Measurements from ENCODE around the gene PLAAT3.
A peak's percentile ranks its signal among the peaks of the same experiment; 100 is the strongest.
"Not testable (repeated sequence)": the region's sequence is repeated elsewhere in the genome, so short reads cannot be mapped to it uniquely, and the experiment has no call there.

The PLAAT3 gene

GRCh38 chr11:63614136-63614671 is at the start of gene PLAAT3:
PLAAT3 (minus strand) TSS chr11:63614433; CDS start chr11:63614014, 419 bp downstream.
- peak; percentile 66 to 72 for DNase-seq

GRCh38 chr11:63663809-63664208 is 49.6 kb upstream of the PLAAT3 start:
- DNase-seq, result peak in 1 of 2 experiments; percentile 46

GRCh38 chr11:63660972-63661371 is 46.7 kb upstream of the PLAAT3 start:
- no peak for DNase-seq

DNA sequence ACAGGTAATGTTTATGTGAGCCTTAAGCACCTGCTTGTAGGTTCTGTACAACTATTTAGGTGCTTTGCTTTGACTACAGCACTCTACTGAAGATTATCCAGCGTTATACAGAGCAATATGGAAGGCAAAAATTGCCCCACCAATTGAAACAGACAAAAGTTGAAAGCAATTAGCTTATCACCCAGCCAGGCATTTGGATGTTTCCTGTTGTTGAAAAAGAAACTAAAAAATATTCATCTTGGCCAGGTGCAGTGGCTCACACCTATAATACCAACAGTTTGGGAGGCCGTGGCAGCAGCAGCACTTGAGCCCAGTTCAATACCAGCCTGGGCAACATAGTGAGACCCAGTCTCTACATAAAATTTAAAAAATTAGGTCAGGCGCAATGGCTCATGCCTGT is 38.4 kb upstream of the PLAAT3 start:
- DNase-seq, result no peak

DNA sequence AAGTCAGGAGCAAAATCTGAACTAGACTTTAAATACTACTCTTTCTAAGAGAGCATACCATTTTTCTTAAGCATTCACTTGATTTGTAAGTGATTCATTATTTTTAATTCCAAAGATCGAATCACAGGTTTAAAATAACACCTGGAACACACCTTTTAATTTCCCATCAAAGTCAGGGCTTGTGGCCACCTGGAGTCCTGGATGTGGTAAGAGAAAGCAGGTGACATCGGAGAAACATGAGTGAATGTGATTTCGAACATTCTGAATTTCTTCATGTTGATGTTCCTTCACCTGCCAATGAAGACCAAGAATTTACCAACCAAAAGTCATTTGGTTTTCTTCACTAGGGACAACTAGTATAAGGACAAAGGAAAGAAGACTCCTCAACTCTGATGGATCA is 29.0 kb upstream of the PLAAT3 start:
- DNase-seq, result no peak

DNA sequence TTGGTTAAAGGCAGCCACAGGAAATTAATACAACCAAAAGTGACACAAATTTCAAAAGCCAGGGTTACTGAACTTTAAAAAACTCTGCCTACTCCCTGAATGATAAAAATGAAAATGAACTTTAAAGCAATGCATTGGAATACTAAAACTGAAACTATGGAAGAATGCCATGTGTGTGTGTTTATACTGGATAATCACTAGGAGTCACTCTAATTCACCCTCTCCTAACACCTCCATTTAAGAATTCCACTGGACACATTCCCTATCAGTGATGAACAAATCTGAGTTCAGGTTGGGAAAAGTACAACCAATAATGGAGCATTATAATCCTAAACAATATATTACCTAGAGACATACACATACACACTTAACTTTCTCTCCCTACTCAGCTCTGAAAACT is 27.5 kb upstream of the PLAAT3 start:
- DNase-seq, result peak in 1 of 2 experiments; percentile 36

- peak in 1 of 2 experiments; percentile 20 for DNase-seq
These were observed 25.1 kb upstream of the PLAAT3 start for GRCh38 chr11:63639199-63639832.

- not testable (repeated sequence) for DNase-seq
These were observed 24.2 kb upstream of the PLAAT3 start for GRCh38 chr11:63638436-63638835.

GRCh38 chr11:63635762-63636465 is 21.7 kb upstream of the PLAAT3 start:
- peak in 1 of 2 experiments; percentile 40 for DNase-seq

GRCh38 chr11:63629426-63629825 is 15.2 kb upstream of the PLAAT3 start:
- no peak for DNase-seq

GRCh38 chr11:63623513-63624140 is 9.4 kb upstream of the PLAAT3 start:
- DNase-seq, result no peak

DNA sequence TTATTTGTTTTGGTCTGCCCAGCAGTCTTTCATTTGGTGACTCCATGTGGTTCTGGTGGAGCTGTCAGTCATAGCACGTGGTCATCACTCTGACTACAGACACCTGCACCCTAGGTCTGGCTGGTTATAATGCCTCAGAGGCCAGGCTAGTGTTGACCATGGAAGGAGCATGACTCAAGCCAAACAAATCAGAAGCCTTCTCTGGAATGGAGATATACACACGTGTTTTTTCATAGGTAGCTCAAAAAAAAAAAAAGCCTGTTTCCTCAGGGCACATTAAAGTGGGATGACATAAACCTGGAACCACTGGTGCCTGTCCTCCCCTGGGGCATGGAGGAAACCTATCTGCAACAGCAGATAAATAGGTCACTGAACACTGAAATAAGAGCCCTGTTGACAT is 8.1 kb upstream of the PLAAT3 start:
- no peak for DNase-seq

DNA sequence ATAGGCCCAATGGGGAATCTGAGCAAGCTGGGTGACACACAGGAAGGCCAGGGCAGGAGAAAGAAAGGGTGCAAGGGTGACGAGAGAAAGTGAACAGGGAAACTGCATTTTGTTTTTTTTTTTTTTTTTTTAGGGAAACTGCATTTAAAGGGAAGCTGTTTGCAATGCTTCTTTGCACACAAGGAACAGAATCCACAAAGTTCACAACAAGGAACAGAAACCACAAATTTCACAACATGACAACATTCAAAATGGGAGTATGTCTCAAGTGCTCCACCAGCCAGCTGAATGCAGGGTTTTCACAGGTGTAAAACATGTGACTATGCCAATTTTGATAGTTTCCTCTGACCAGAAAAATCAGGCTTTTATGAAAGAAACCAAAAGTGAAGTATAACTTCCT is 6.8 kb upstream of the PLAAT3 start:
- no peak for DNase-seq

DNA sequence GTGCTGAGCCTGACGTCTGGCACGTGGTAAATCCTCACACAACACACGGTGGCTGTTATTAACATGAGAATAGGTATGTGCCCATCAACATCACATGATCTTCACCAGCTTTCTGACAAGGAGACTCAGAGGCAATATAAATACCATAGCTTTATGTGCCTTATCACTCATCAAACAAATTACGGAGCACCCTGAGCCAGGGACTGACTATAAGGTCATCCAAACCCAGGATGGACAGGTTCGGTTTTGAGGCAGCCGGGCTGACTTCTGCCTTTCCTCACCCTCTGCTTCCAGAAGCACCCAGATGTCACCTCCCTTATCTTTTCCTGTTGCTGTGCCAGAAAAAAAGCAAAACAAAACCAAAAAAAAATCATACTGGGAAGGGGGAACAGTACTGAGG is 5.7 kb upstream of the PLAAT3 start:
- DNase-seq, result no peak

DNA sequence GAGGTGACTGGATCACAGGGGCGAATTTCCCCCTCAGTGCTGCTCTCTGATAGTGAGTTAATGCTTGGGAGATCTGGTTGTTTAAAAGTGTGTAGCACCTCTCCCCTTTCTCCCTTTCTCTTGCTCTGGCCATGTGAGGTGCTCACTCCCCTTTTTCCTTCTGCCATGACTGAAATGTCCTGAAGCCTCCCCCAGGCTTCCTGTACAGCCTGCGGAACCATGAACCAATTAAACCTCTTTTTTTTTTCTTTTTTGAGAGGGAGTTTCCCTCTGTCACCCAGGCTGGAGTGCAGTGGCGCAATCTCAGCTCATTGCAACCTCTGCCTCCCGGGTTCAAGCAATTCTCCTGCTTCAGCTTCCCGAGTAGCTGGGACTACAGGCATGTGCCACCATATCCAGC is 3.5 kb upstream of the PLAAT3 start:
- not testable (repeated sequence) for DNase-seq

DNA sequence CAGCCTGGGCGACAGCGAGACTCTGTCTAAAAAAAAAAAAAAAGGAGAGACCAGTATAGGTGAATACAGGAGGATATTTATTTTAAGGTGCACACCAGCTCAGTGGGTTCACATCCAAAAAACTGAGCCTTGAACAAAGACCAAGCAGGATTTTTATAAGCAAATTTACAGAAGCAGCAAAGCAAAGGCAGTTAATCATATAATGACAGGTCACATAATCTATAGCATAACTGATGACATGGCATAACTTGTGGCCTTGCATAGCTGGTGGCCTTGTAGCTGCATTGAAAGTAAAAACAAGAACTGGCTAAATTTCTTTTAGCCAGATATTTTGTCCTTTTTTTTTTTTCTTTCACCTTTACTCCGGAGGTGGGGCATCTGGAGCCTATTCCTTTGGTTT is 2.7 kb upstream of the PLAAT3 start:
- DNase-seq, result no peak

DNA sequence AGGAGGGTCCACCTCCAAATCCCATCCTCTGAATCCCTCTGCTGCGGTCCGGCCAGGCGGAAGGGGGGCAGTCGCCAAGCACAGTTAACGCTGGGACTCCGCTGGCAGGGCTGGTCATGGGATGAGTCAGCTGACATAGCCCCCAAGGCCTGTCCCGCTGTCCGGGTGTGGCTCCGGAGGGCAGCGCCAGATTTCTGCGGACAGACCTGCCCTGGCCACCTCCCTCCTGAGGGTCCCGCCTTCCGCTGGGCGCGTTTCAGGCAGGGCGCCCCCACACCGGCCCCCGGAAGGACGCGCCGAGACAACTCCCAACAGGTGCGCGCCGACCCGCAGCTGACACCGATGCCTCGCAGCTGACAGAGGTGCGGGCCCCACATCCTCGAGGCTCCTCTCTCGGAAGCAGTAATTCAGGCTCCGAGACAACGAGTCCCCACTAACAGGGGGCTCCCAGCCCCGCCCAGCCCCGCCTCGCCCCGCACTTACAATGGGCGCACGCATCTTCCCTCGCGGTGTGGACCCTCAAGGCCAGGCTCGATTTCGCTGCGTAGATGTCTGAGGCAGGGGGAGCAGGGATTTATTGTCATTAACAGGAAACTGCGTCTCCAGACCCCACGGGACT is 607 bp downstream of the PLAAT3 start:
- no peak for DNase-seq

DNA sequence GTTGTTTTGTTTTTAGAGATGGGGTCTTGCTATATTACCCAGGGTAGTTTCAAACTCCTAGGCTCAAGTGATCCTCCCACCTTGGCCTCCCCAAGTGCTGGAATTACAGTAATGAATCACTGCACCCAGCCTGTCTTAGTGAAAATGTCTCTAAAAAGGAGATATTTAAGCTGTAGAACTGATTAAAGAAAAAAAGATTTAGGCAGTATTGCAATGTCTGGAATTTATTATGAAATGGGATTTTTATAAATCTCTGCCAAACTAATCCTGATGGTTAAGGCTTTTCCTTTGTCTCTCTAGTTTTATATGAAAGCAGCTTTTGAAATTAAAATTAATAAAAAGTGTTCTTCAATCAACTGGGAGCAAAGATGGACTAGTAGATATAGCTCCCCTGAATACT is 2.1 kb downstream of the PLAAT3 start:
- DNase-seq, result no peak

- DNase-seq, result no peak
These were observed 2.9 kb downstream of the PLAAT3 start for GRCh38 chr11:63611395-63611747.

DNA sequence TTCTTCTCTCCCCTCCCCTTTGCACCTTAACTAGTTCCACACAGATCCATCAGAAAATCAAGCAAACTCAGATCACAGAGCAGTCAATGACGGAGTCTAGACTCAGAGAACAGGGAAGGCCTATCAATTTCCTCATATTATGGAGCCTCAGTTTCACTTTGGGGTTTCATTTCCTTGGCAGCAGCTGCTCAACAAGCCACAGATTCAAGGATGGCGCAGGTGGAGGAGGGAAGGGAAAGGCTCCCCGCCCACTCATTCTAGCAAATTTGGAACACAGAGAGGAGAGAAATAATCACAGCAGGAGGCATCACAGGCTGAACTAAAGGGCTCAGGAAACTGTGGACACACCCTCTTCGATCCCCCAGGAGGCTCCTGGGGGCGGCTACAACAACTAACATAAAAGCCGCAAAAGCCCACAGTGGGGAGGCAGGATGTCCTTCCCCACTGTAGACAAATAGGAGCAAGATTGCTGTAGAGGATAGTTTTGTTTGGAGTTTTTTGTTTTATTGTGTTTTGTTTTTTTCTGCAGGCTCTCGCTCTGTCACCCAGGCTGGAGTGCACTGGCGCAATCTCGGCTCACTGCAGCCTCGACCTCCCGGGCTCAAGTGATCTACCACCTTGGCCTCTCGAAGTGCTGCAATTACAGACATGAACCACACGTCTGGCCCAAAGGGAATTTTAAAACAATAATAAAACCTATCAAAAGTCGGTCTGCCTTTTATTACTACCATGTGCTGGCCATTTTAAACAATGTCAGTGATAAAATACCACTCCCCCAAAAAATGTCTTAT is 3.4 kb downstream of the PLAAT3 start:
- no peak for DNase-seq

- DNase-seq, result no peak
These were observed 4.2 kb downstream of the PLAAT3 start for GRCh38 chr11:63609971-63610580.

DNA sequence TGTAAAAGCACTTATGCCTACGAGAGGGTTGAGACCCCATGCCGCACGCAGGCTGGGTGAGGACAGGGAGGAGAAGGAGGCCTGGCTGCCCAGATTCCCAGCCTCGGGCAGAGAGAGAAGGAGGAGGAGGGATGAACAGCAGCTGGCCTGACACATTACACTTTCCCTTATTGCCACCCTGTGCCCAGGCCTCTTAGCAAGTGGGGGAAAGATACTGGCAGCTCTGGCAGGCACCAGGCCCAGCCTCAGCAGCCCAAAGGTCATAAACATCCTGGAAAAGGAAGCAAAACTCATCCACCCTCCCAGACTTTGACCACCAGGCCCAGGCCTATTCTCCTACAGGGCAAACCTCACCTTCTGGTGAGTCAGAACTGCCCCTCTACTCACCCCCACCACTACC is 4.7 kb downstream of the PLAAT3 start:
- DNase-seq, result no peak
